ENCODE results near the gene ZNF296.

ZNF296 gene

DNA sequence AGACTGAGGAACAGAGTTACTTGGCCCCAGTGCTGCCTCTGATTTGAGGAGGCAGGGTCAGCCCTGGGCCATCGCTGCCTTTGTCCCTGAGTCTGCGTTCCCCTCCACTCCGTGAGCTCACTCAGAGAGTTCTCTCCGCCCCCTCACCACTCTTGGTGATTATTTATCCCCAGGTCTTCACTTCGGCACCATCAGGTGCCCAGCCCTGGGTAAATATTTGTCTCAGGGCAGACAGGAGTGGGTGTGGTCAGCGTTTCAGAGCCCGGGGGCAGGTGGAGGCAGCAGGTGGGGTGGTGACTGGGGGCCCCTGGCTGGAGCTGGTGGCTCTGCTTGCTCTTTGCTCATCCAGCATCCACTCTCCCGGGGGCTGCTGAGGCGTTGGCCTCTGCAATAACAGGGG, 37.4 kb upstream of the ZNF296 start:
- Histone ChIP-seq H3K36me3 (ENCODE audit: low read length) (no peaks in the 10 kb centered on the region), H3K79me2 (ENCODE audit: insufficient read depth, low read length) (peaks cover 62% of the 10 kb centered on the region), H3K9me3 (ENCODE audit: insufficient read depth, low read length) (no peaks in the 10 kb centered on the region), H2AFZ (ENCODE audit: low read depth, low read length, severe bottlenecking) (no peak overlapping the region), H3K4me2 (ENCODE audit: low read depth, low read length, poor library complexity, severe bottlenecking) (no peak overlapping the region), H3K27me3 (ENCODE audit: low read length) (no peaks in the 10 kb centered on the region), H3K9me2 (replicated peaks; ENCODE audit: insufficient read depth, low read length) (no peaks in the 10 kb centered on the region), H3K4me3 (ENCODE audit: insufficient read depth, low read length, poor library complexity, severe bottlenecking) (no peak overlapping the region), H3K9ac (ENCODE audit: low read length) (no peak overlapping the region), H3K27ac (ENCODE audit: low read depth, low read length) (no peak overlapping the region), H4K20me1 (ENCODE audit: low read depth, low read length) (no peaks in the 10 kb centered on the region; the same call in 1 of the 2 replicates), H3F3A (ENCODE audit: insufficient read depth) (0 out of 2 replicates have a peak, but pooled peaks cover 7% of the 10 kb centered on the region)
- TF ChIP-seq EZH2phosphoT487 (conservative IDR thresholded peaks at IDR 0.05; ENCODE audit: low read length), result no peak
- TF ChIP-seq, protein P1, sequence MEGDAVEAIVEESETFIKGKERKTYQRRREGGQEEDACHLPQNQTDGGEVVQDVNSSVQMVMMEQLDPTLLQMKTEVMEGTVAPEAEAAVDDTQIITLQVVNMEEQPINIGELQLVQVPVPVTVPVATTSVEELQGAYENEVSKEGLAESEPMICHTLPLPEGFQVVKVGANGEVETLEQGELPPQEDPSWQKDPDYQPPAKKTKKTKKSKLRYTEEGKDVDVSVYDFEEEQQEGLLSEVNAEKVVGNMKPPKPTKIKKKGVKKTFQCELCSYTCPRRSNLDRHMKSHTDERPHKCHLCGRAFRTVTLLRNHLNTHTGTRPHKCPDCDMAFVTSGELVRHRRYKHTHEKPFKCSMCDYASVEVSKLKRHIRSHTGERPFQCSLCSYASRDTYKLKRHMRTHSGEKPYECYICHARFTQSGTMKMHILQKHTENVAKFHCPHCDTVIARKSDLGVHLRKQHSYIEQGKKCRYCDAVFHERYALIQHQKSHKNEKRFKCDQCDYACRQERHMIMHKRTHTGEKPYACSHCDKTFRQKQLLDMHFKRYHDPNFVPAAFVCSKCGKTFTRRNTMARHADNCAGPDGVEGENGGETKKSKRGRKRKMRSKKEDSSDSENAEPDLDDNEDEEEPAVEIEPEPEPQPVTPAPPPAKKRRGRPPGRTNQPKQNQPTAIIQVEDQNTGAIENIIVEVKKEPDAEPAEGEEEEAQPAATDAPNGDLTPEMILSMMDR (IDR thresholded peaks at IDR 0.05; ENCODE audit: insufficient read depth, low read length, poor library complexity, severe bottlenecking), result no peak

DNA sequence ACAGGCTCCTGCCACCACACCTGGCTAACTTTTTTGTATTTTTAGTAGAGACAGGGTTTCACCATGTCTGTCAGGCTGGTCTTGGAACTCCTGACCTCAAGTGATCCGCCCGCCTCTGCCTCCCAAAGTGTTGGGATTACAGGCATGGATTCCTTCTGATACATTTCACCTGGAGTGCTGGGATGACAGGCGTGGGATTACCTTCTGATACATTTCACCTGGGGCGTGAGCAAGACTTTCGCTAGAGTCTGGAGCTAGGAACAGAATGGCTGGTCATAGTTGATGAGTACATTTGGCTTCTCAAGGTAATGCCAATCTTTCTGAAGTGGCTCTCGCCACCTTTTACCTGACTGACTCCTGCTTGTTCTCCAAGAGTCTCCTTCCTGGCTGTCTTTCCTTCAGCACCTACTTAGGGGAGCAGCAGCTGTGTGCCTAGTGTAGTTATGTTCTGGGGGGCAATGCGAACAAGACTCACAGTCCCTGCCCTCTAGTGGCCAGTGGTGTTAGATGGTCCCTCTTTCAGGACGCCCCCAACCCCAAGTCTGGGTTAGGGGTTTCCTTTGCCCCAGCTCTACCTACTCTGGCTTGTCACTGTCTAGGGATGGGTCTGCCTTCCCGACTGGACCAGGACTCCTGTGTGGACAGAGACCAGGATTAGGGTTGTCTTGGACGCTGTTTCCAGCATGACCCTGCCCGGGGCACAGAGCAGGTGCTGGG, 36.0 kb upstream of the ZNF296 start:
- no peak overlapping the region for H3K4me3 ChIP-seq (ENCODE audit: insufficient read depth, low read length, poor library complexity, severe bottlenecking)
- H3K4me2 ChIP-seq (ENCODE audit: low read depth, low read length, poor library complexity, severe bottlenecking), result no peak overlapping the region
- H4K20me1 ChIP-seq (ENCODE audit: low read depth, low read length), result no peaks in the 10 kb centered on the region; the same call in 1 of the 2 replicates
- no peaks in the 10 kb centered on the region for H3K9me2 ChIP-seq (replicated peaks; ENCODE audit: insufficient read depth, low read length)
- TF ChIP-seq EZH2phosphoT487 (conservative IDR thresholded peaks at IDR 0.05; ENCODE audit: low read length), result no peak
- TF ChIP-seq, protein P1 (IDR thresholded peaks at IDR 0.05; ENCODE audit: insufficient read depth, low read length, poor library complexity, severe bottlenecking), result no peak
- no peak overlapping the region for H3K27ac ChIP-seq (ENCODE audit: low read depth, low read length)
- no peaks in the 10 kb centered on the region for H3K9me3 ChIP-seq (ENCODE audit: insufficient read depth, low read length)
- H3F3A ChIP-seq (ENCODE audit: insufficient read depth), result no peaks in the 10 kb centered on the region
- H3K9ac ChIP-seq (ENCODE audit: low read length), result no peak overlapping the region
- H3K79me2 ChIP-seq (ENCODE audit: insufficient read depth, low read length), result peaks cover 75% of the 10 kb centered on the region
- no peak overlapping the region for H2AFZ ChIP-seq (ENCODE audit: low read depth, low read length, severe bottlenecking)
- no peaks in the 10 kb centered on the region for H3K36me3 ChIP-seq (ENCODE audit: low read length)
- H3K27me3 ChIP-seq (ENCODE audit: low read length), result no peaks in the 10 kb centered on the region

DNA sequence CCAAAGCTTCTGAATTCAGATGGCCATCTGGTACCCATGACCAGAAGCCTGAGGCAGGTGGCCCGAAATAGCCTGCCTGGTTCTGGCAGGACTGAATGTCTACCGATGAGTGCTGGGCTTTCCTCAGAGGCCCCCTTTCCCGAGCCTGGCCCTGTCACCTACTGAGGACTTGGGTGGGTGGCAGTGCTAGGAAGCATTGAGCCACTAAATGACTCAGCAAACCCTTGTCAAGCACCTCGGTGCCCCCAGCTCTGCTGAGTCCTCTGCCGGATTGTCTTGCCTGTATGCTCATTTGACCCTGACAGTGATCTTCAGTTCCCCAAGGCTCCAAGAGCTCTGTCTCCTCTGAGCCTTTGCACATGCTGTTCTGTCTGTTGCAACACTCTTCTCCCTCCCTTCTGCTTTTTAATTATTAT, 34.6 kb upstream of the ZNF296 start:
- no peaks in the 10 kb centered on the region; the same call in 1 of the 2 replicates for H4K20me1 ChIP-seq (ENCODE audit: low read depth, low read length)

More for the DNA sequence above, 34.6 kb upstream of the ZNF296 start:
- peaks cover 80% of the 10 kb centered on the region for H3K79me2 ChIP-seq (ENCODE audit: insufficient read depth, low read length)
- no peak overlapping the region for H3K9ac ChIP-seq (ENCODE audit: low read length)
- no peaks in the 10 kb centered on the region for H3K9me2 ChIP-seq (replicated peaks; ENCODE audit: insufficient read depth, low read length)
- no peak overlapping the region for H3K4me2 ChIP-seq (ENCODE audit: low read depth, low read length, poor library complexity, severe bottlenecking)
- no peaks in the 10 kb centered on the region for H3K9me3 ChIP-seq (ENCODE audit: insufficient read depth, low read length)
- H3K4me3 ChIP-seq (ENCODE audit: insufficient read depth, low read length, poor library complexity, severe bottlenecking), result no peak overlapping the region
- no peaks in the 10 kb centered on the region for H3F3A ChIP-seq (ENCODE audit: insufficient read depth)
- H2AFZ ChIP-seq (ENCODE audit: low read depth, low read length, severe bottlenecking), result no peak overlapping the region
- H3K27ac ChIP-seq (ENCODE audit: low read depth, low read length), result no peak overlapping the region
- TF ChIP-seq, protein P1 (IDR thresholded peaks at IDR 0.05; ENCODE audit: insufficient read depth, low read length, poor library complexity, severe bottlenecking), result no peak
- no peak for TF ChIP-seq EZH2phosphoT487 (conservative IDR thresholded peaks at IDR 0.05; ENCODE audit: low read length)
- H3K36me3 ChIP-seq (ENCODE audit: low read length), result no peaks in the 10 kb centered on the region
- no peaks in the 10 kb centered on the region for H3K27me3 ChIP-seq (ENCODE audit: low read length)
